ENCODE results near the gene WDPCP. TPM values are rescaled to one million over a fixed set of nuclear protein-coding genes. Genes with fewer than 3 reads are reported as not detected.
"Not testable (repeated sequence)": the region's sequence is repeated elsewhere in the genome, so short reads cannot be mapped to it uniquely, and the experiment has no call there.

The WDPCP gene
- polyA plus RNA-seq, 1 of the 3 experiments (the other 2 are of a cell fraction) = 3.1 TPM

GRCh38 chr2:63576546-63576945 is 11.7 kb downstream of the WDPCP start (continued):
- TF ChIP-seq, protein P1, sequence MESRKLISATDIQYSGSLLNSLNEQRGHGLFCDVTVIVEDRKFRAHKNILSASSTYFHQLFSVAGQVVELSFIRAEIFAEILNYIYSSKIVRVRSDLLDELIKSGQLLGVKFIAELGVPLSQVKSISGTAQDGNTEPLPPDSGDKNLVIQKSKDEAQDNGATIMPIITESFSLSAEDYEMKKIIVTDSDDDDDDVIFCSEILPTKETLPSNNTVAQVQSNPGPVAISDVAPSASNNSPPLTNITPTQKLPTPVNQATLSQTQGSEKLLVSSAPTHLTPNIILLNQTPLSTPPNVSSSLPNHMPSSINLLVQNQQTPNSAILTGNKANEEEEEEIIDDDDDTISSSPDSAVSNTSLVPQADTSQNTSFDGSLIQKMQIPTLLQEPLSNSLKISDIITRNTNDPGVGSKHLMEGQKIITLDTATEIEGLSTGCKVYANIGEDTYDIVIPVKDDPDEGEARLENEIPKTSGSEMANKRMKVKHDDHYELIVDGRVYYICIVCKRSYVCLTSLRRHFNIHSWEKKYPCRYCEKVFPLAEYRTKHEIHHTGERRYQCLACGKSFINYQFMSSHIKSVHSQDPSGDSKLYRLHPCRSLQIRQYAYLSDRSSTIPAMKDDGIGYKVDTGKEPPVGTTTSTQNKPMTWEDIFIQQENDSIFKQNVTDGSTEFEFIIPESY (IDR thresholded peaks at IDR 0.05; ENCODE audit: borderline replicate concordance, low read depth) = no peak
- no peak for TF ChIP-seq IRF3 (IDR thresholded peaks at IDR 0.05; ENCODE audit: low read depth, low read length)

DNA sequence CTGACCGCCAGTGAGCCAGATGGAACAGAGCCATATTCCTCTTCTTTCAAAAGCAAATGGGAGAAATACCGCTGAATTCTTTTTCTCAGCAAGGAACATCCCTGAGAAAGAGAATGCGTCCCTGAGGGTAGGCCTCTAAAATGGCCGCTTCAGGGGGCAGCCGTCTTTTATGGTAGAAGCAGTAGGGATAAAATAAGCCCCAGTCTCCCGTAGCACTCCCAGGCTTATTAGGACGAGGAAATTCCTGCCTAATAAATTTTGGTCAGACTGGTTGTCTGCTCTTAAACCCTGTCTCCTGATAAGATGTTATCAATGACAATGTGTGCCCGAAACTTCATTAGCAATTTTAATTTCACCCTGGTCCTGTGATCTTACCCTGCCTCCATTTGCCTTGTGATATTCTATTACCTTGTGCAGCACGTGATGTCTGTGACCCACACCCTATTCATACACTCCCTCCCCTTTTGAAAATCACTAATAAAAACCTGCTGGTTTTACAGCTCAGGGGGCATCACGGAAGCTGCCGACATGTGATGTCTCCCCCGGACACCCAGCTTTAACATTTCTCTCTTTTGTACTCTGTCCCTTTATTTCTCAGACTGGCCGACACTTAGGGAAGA is 14.4 kb downstream of the WDPCP start:
- H3K9me3 ChIP-seq; POLR2A ChIA-PET; H4K20me1 ChIP-seq (ENCODE audit: insufficient read depth); H2AFZ ChIP-seq (ENCODE audit: low read depth); CTCF ChIA-PET; H3K4me2 ChIP-seq; H3K27me3 ChIP-seq (ENCODE audit: insufficient read depth); H3F3A ChIP-seq (replicated peaks; ENCODE audit: insufficient read depth); H3K9me2 ChIP-seq; H3K36me3 ChIP-seq (replicated peaks in 1 of 2; ENCODE audit: control insufficient read depth in 1 of 2, insufficient read depth in 2 of 2, low read length in 1 of 2); H3K27ac ChIP-seq (ENCODE audit: low read depth in 2 of 2, low read length in 1 of 2); H3K9ac ChIP-seq; H3K4me1 ChIP-seq (ENCODE audit: control insufficient read depth in 1 of 2, insufficient read depth in 2 of 2, low read depth in 1 of 2, low read length in 1 of 2); H3K4me3 ChIP-seq (ENCODE audit: low read depth in 2 of 2, low read length in 1 of 2); DNase-seq: not testable (repeated sequence)
- peaks cover 24% of the 10 kb centered on the region; the same call in 1 of the 2 replicates for H3K79me2 ChIP-seq (ENCODE audit: insufficient read depth)
- WGBS (ENCODE audit: low lambda C conversion rate) = 96% methylated on average over 13 of the region's 13 CpGs

- H3F3A ChIP-seq (replicated peaks; ENCODE audit: insufficient read depth); H3K4me3 ChIP-seq (ENCODE audit: low read depth in 2 of 2, low read length in 1 of 2); DNase-seq; H3K9me2 ChIP-seq; H3K27me3 ChIP-seq (ENCODE audit: insufficient read depth); H3K36me3 ChIP-seq (replicated peaks in 1 of 2; ENCODE audit: control insufficient read depth in 1 of 2, insufficient read depth in 2 of 2, low read length in 1 of 2); CTCF ChIA-PET; H3K27ac ChIP-seq (ENCODE audit: low read depth in 2 of 2, low read length in 1 of 2); H4K20me1 ChIP-seq (ENCODE audit: insufficient read depth); H3K9me3 ChIP-seq; POLR2A ChIA-PET; H3K4me1 ChIP-seq (ENCODE audit: control insufficient read depth in 1 of 2, insufficient read depth in 2 of 2, low read depth in 1 of 2, low read length in 1 of 2); H3K4me2 ChIP-seq; H3K9ac ChIP-seq; H2AFZ ChIP-seq (ENCODE audit: low read depth): not testable (repeated sequence)
- WGBS (ENCODE audit: low lambda C conversion rate) = 92% methylated on average over 3 of the region's 3 CpGs
- peaks cover 18% of the 10 kb centered on the region; the same call in 1 of the 2 replicates for H3K79me2 ChIP-seq (ENCODE audit: insufficient read depth)
Observed at GRCh38 chr2:63573026-63573425, 15.3 kb downstream of the WDPCP start.

DNA sequence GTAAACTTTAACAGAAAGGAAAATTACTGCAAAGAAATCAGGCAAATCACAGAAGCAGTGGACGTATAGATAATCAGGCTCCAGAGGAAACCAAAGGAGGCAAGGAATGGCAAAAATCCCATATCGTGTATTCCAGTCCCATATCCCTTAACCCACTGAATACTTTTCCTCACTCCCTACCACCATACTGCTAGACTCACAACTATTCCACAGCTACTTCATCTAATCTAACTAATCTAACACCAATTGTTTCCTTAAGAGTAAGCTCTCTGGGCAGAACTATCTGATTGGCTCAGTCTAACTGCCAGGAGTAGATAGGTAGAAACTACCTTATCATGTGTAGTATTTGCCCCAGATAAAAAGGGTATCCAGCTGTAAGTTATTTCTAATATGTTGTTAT is 16.3 kb downstream of the WDPCP start:
- TF ChIP-seq MEF2A (IDR thresholded peaks at IDR 0.05; ENCODE audit: borderline replicate concordance, low read depth) = no peak
- no peak for TF ChIP-seq FOXJ3 (CRISPR knock-in tag; IDR thresholded peaks at IDR 0.05)
- no peak for DNase-seq
- ChIA-PET POLR2A (no interaction called here), CTCF (no interaction called here)
- Histone ChIP-seq H3K4me3 (ENCODE audit: low read depth in 2 of 2, low read length in 1 of 2) (no peak overlapping the region), H4K20me1 (ENCODE audit: insufficient read depth) (no peaks in the 10 kb centered on the region), H2AFZ (ENCODE audit: low read depth) (no peak overlapping the region), H3K4me2 (no peak overlapping the region), H3K27ac (ENCODE audit: low read depth in 2 of 2, low read length in 1 of 2) (no peak overlapping the region), H3K36me3 (replicated peaks in 1 of 2; ENCODE audit: control insufficient read depth in 1 of 2, insufficient read depth in 2 of 2, low read length in 1 of 2) (no peaks in the 10 kb centered on the region), H3K4me1 (ENCODE audit: control insufficient read depth in 1 of 2, insufficient read depth in 2 of 2, low read depth in 1 of 2, low read length in 1 of 2) (no peaks in the 10 kb centered on the region), H3K9me3 (0 out of 2 replicates have a peak, but pooled peaks cover 7% of the 10 kb centered on the region), H3K79me2 (ENCODE audit: insufficient read depth) (peaks cover 18% of the 10 kb centered on the region; the same call in 1 of the 2 replicates), H3F3A (replicated peaks; ENCODE audit: insufficient read depth) (no peaks in the 10 kb centered on the region), H3K27me3 (ENCODE audit: insufficient read depth) (no peaks in the 10 kb centered on the region), H3K9me2 (no peaks in the 10 kb centered on the region), H3K9ac (no peak overlapping the region)
- 95% methylated on average over 2 of the region's 2 CpGs for WGBS (ENCODE audit: low lambda C conversion rate)
